COR-L47 (cell line): ENCODE measurements around the gene SLC4A5.

Experiments used
- DNase-seq: peaks from one replicate; lab custom pipeline; 2025; lab: John Stamatoyannopoulos, UW

Gene SLC4A5

DNA sequence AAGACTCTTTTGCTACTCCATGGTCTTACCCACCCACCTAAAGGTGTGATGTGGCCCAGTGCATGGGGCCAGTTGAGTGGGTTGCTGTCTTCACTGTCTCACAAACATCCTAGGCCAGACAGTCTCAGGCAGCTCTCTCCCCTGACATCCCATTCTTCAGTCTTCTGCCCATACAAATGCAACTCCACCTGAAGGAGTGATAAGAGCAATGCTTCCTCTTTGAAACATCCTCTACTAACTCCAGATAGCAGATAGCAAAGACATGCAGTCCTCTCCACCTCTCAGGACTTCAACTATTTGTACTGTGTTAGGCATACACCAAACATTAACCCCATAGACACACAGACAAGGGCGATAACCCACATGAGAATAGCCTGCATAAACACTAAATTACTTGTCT lies 73.5 kb downstream of the SLC4A5 start:
- DNase-seq, result no peak

DNA sequence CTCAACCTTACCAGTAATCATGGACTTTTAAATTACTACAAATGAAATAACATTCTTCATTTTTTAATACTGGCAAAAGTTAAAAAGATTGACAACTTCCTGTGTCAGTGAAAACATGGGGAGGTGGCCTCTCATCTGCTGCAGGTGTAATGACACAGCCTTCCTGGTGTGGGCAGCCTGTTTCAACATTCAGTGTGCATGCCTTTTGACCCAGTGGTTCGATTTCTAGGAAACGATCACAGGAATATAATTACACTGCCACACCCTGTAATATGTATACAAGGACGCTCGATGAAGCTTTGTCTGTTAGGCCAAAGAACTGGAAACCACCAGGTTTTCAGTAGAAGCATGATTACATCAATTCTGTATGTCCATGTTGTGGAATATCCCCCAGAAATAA lies 76.1 kb downstream of the SLC4A5 start:
- DNase-seq, result peak; percentile 79

GRCh38 chr2:74264281-74264680 lies 78.9 kb downstream of the SLC4A5 start:
- no peak for DNase-seq

GRCh38 chr2:74262681-74263080 lies 80.5 kb downstream of the SLC4A5 start:
- DNase-seq, result no peak

- peak; percentile 24 for DNase-seq
Measured at GRCh38 chr2:74261204-74261864, 81.9 kb downstream of the SLC4A5 start.

DNA sequence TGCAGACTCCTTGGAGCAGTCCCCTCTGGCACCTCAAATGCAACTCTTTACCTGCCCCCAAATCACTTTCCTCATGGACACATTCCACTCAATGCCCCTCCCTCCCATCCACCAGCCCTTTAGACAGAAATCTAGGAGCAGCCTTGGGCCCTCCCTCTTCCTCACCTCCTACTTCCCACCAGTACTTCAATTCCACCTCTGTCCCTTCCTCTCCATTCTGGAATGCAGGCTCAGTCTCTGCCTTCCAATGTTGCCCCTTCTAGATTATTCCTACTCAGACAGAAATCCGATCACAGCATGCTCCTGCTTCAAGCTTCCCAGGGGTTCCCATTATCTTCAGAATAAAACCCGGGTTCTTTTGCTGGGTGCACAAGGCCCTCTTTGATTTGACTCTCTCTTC lies 82.7 kb downstream of the SLC4A5 start:
- DNase-seq, result no peak

DNA sequence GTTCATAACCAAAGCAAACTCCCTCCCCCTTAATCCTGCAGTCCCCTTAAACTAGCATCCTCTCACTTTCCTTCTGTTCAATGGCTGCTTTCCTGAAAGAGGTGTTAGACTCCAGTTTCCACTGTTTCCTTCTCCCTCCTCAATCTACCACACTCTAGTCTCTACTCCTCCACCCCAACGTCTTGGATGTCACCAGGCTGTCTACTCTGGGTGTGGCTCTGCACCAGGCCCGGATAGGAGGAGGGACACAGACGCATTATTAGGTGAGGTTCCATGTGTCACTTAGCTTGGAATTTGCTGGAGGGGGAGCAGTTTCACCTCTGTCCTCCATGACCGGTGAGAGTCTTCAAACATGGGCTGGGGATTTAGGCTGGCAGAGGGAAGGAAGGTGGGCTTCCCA lies 83.5 kb downstream of the SLC4A5 start:
- DNase-seq, result no peak

DNA sequence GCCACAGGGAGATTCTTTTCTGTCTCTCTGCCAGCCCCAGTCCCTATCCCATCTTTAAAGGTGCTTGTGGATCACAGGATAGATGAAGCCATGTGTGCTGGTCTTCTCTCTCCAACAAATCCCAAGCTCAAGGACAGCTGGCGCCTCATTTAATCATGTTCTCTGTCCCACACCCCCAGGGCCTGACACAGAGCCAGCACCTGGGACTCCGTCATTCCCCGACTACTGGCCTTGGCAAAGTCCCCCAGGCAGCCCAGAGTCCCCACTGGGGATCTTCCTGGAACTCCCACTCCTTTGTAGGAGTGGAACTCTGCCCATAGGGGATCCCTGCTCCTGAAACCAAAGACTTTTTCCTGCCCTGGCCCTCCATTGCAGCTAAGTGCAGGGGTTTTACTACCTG lies 84.0 kb downstream of the SLC4A5 start:
- no peak for DNase-seq

DNA sequence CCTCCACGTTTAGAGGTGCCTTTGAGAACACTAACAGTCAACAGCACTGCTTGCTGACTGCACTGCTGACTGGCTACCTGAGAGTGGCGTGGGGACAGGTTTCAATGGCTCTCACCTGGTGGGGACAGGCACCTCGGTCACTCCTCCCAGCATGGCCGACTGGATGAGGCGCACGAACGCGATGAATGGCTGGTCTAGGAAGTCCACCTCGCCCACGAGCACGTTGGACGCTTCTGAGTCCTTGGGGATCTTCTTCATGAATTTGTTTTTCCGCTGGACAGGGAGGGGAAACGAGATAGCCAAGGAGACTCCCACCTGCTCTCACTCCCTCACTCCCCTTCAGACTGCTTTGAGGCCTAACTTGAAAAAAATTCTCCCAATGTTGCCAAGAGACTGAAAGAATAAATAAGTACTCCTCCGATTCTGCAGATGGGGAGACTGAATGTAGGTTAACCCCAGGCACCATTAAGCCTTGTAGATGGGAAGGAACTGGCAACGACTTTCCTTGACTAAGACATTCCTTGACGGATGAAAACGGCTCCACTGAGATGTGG lies 87.5 kb downstream of the SLC4A5 start:
- no peak for DNase-seq

GRCh38 chr2:74253971-74254310 lies 89.3 kb downstream of the SLC4A5 start:
- no peak for DNase-seq

GRCh38 chr2:74253306-74253970 lies 89.8 kb downstream of the SLC4A5 start:
- no peak for DNase-seq

DNA sequence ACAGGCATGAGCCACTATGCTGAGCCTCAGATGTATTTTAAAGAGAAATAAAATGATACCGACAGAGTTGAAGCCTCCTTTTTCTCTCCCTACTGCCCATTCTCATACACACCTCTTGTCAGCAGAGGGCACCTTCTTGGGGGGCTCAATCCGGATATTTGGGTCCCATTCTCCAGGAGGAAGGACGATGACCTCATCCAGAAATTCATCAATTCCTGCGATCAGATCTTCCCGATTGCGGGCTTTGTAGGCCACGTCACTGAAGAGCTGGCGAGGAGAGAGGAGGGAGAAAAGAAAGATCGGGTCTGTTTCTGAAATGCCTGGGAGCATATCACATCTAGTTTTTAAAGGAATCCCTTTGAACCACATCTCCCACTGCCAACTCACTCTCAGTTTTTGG lies 90.4 kb downstream of the SLC4A5 start:
- no peak for DNase-seq

DNA sequence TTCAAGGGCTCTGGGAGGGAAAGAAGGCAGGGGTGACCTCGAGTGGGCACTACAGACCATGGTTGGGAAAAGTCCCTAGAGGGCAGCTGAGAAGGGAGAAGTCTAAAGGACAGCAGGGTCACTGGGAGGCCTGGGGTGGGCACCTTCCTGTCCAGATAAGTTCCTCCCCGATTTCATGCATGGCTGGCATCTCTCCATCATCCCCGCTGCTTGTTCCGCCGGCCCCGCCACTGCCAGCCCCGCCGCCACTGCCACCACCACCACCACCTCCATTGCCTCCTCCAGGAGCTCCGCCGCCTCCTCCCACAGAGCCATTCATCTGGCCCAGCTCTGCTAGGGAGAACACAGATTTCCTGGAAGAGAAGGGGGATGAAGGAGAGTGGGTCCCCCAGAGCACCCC lies 91.2 kb downstream of the SLC4A5 start:
- DNase-seq, result no peak

DNA sequence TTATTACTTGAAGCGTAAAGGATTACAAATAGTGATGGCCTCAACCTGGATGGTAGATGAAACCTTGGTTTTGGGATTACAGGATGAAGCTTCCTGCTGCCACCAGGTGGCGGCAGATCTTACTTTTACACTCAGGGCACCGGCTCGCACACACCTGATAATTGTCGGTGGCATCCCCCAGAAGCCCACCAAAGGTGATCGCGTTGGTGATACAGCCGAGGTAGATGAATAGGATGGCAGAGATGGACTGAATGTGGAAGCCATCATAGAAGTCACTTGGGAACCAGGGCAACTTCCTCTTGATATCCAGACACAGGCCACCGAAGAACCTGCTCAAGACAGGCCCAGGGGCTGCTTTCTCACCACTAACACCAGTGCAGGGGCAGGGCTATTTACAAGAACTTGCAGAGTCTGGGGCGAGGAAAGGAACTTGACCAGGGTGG lies 93.0 kb downstream of the SLC4A5 start:
- peak; percentile 53 for DNase-seq

GRCh38 chr2:74249406-74250122 lies 93.7 kb downstream of the SLC4A5 start:
- no peak for DNase-seq

- DNase-seq, result no peak
Measured at GRCh38 chr2:74246496-74247195, 96.6 kb downstream of the SLC4A5 start.

GRCh38 chr2:74244286-74244685 lies 98.9 kb downstream of the SLC4A5 start:
- DNase-seq, result no peak

- no peak for DNase-seq
Measured at GRCh38 chr2:74242354-74243071, 100.7 kb downstream of the SLC4A5 start.

GRCh38 chr2:74239346-74239745 lies 103.9 kb downstream of the SLC4A5 start:
- DNase-seq, result no peak

- no peak for DNase-seq
Measured at GRCh38 chr2:74238879-74239278, 104.3 kb downstream of the SLC4A5 start.

DNA sequence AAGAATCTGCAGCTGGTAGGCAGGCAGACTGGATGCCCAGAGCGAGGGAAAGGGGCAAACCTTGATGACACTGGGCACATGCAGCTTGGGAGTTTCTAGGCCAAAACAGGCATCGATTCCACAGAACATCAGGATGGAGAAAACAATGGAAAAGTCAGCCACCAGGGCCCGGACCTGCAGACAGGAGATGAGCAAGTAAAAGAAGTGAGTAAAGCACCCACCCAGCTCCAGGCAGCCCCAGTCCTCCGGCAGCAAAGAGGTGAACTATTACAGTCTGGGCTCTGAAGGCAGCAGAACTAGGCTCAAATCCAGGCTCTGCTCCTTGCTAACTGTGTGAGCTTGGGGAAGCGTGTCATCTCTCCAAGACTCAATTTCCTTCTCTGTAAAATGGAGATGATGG lies 108.2 kb downstream of the SLC4A5 start:
- DNase-seq, result no peak

DNA sequence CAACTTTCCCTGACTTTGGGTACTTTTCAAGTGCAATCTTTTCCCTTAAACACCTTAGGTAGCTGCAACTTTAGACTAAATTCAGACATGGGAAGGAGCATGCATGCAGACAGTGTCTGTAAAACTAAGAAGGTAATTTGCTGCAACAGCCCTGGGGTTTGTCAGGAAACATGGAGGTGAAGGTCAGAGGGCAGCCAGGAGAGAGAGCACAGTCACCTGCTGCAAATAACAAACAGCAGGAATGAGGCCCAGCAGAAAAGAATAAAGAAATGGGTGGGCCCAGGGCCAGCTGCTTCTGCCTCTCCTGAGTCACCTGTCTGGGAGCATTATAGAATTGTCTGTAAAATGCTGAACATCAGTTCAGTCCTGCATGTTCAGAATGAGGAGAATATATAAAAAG lies 109.6 kb downstream of the SLC4A5 start:
- DNase-seq, result peak; percentile 46
